Effector CD8-positive, alpha-beta T cell (primary cell): ENCODE results near the gene PRKAG3.
"Not testable (repeated sequence)": the region's sequence is repeated elsewhere in the genome, so short reads cannot be mapped to it uniquely, and the experiment has no call there.

ENCODE experiments used
- DNase-seq: peaks from one replicate; lab custom pipeline; 2025; lab: John Stamatoyannopoulos, UW

Gene PRKAG3

GRCh38 chr2:218781691-218782527 lies 49.7 kb downstream of the PRKAG3 start, which contains the start of gene CYP27A1:
Gene CYP27A1, plus strand, starts transcription at chr2:218782147. Its CDS starts 36 bp downstream, at chr2:218782183.
- no peak for DNase-seq

DNA sequence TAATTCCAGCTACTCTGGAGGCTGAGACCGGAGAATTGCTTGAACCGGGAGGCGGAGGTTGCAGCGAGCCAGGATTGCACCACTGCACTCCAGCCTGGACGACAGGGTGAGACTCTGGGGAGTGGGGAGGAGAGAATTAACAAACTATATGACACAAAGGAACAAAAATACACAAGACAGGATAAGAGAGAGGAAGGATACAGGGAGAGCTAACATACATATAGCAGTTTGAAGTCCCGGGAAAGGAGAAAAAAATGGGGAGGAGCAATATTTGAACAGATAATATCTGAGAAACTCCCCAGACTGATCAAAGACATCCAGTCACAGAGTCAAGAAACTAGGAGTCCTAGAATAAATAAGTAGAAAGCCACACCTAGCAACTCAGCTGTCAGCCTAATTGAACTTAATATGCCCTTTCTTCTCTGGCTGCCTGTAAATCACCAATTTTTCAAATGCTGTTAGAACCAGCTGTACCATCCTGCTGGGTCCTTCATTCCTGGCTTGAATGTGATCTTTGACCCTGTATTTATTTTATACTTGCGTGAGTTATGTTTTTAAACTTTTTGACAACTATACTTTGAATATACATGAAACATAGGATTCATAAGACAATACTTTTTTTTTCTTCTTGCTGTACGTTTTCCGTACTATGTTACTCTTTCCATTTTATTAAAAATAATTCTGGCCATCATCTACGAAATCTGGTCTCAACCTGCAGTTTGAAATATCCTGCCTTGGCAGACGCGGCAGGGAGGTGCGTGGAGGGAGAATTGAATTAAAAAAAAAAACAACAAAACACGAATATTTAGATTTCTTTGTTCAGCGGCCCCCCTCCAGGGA lies 50.5 kb downstream of the PRKAG3 start:
- DNase-seq = no peak

DNA sequence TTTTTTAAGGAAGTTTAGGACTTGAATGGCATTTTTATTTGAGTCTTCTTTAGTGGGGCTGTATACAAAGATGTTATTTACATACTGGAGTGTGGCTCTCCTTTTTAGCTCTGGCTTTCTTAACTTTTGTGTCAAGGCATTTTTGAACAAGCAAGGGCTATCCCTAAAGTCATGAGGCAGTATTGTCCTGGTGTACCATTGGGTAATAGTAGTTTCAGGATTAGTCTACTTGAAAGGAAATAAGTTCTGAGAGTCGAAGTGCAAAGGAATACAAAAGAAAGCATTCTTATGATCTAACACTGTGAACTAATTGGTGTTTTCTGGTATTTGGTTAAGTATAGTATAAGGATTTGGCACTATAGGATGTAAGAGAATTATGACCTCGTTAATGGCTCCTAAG lies 51.6 kb downstream of the PRKAG3 start:
- DNase-seq = no peak

DNA sequence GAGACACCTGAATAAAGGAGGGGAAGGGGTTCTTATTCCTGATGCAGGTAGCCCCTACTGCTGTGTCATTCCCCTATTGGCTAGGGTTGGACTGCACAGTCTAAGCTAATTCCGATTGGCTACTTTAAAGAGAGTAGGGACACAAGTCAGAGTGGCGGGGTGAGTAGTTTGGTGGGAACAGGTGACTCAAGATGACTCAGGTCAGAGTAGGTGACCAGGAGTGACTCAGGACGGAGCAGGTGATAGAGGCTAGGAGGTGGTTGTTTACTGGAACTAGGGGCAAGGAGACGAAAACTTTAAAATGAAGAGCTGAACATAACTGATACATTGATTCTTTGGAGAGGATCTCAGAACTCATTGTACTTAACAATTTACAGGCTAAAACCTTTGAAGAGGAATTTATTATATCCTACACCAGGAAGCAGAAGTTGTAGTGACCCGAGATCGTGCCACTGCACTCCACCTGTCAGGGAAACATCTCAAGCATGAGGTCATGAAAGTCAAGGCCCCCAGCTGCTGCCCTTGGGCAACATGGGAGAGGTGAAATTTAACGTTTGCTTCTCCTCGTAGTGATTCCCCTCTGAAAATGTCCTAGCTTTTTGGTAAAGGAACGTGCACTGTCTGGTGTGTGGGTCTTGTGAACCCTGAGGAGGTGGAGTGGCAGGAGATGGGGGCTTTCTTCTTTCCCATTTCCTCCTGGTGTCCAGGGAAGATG lies 54.2 kb downstream of the PRKAG3 start:
- DNase-seq = no peak

- no peak for DNase-seq
Measured at GRCh38 chr2:218776488-218776887, 55.1 kb downstream of the PRKAG3 start.

- no peak for DNase-seq
Measured at GRCh38 chr2:218773881-218774280, 57.7 kb downstream of the PRKAG3 start.

GRCh38 chr2:218772759-218773158 lies 58.8 kb downstream of the PRKAG3 start:
- DNase-seq = not testable (repeated sequence)
